Stimulated activated memory B cell treated with anti-CD40 and anti-IgM and Interleukin-4, amounts not matched to agents 10 μg/mL and 1 μg/mL and 100 μg/mL, for 72 hours (primary cell): ENCODE data around the gene REXO1.

Experiments
- ATAC-seq: fragments of 150-1000 bp; cut with Tn5 transposase; 2 replicates; pipeline ENCODE4 v1.10.0; 2021
- H3K27ac Mint-ChIP-seq: one replicate; pipeline ENCODE4 v1.8.0; 2022; ENCODE audit warnings: mild to moderate bottlenecking, mixed read lengths
- H3K27me3 Mint-ChIP-seq: one replicate; pipeline ENCODE4 v1.8.0; 2022; ENCODE audit warnings: mixed read lengths
- H3K36me3 Mint-ChIP-seq: one replicate; pipeline ENCODE4 v1.8.0; 2022; ENCODE audit warnings: mixed read lengths
- H3K4me1 Mint-ChIP-seq: one replicate; pipeline ENCODE4 v1.8.0; 2022; ENCODE audit warnings: mixed read lengths
- H3K4me3 Mint-ChIP-seq: one replicate; pipeline ENCODE4 v1.8.0; 2022; ENCODE audit warnings: mild to moderate bottlenecking, moderate library complexity, mixed read lengths
- H3K9me3 Mint-ChIP-seq: one replicate; pipeline ENCODE4 v1.8.0; 2022; ENCODE audit warnings: mixed read lengths

Gene REXO1

DNA sequence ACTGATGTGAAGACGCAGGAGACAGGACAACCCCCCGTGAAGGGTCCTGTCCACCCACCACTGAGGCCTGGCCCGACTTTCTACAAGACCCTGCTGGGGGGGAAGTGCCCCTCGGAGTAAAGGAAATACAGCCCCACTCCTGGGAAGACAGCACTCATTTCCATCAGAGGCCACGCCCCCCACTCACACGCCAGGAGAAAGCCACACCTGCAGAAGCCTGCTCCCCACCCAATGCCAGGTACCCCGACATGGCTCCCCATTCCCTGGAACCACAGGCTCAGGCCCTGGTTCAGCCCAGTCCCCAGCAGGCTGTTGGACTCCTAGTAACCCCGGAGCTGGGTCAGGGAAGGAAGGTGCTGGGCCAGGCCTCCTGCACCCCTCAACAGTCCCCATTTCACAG is 25.3 kb downstream of the REXO1 start:
- no peaks in the 10 kb centered on the region for H3K27me3 Mint-ChIP-seq
- H3K4me3 Mint-ChIP-seq: no peak overlapping the region
- ATAC-seq: no peak
- no peaks in the 10 kb centered on the region for H3K9me3 Mint-ChIP-seq
- H3K4me1 Mint-ChIP-seq: peaks cover 9% of the 10 kb centered on the region
- H3K27ac Mint-ChIP-seq: no peak overlapping the region
- H3K36me3 Mint-ChIP-seq: peaks cover 52% of the 10 kb centered on the region

GRCh38 chr19:1822210-1822609 is 26.1 kb downstream of the REXO1 start:
- Mint-ChIP-seq H3K27me3 (no peaks in the 10 kb centered on the region), H3K9me3 (no peaks in the 10 kb centered on the region), H3K4me1 (peaks cover 9% of the 10 kb centered on the region), H3K27ac (no peak overlapping the region), H3K36me3 (peaks cover 55% of the 10 kb centered on the region), H3K4me3 (no peak overlapping the region)
- ATAC-seq: no peak

DNA sequence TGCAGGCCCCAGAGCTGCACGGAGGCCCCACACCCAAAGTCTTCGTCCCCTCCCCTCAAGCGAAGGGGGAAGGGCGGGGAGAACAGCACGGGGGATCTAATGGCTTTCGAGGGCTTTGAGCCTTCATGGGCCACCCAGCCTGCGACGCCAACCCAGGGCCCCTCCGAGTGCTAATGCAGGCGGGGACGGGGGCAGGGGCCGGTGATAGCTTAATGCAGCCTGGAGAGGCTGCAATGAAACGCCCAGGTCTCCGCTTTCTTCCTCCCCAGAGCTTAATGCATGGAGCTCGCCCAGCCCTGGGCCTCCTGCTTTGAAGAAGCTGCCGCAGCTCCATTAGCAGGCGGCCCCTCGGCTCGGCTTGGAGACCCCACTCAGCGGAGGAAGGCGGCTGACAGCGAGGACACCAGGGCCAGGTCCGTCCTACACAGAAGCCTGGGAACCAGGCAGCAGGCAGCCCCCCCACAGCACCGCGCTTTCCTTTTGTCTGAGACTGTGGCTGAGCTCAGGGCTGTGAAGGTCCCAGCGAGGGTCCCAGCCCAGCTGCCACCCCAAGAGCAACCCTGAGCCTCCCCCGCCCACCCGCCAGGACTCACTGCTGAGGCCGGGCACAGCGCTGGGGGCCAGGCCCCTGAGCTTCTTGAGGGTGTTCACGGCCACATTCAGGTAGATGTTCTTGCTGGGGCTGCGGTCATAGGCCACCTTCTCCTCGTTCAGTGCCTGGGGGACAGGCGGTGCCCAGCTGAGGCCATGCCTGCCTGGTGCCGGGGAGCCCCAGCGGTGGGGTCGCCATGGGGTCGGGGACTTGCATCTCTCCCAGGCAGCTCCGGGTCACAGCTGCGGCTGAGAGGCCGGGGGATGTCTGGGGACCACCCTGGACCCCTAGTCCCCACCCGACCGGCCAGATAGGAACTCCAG is 28.7 kb downstream of the REXO1 start:
- H3K36me3 Mint-ChIP-seq: peaks cover 65% of the 10 kb centered on the region

GRCh38 chr19:1818549-1819195 is 29.6 kb downstream of the REXO1 start:
- Mint-ChIP-seq H3K4me3 (no peak overlapping the region), H3K9me3 (no peaks in the 10 kb centered on the region), H3K27ac (no peak overlapping the region), H3K36me3 (peaks cover 60% of the 10 kb centered on the region), H3K4me1 (peaks cover 4% of the 10 kb centered on the region), H3K27me3 (no peaks in the 10 kb centered on the region)
- ATAC-seq: no peak

More for the DNA sequence above, 28.7 kb downstream of the REXO1 start:
- Mint-ChIP-seq H3K4me3 (no peak overlapping the region), H3K4me1 (no peaks in the 10 kb centered on the region), H3K27me3 (no peaks in the 10 kb centered on the region), H3K9me3 (no peaks in the 10 kb centered on the region), H3K27ac (no peak overlapping the region)
- ATAC-seq: no peak

DNA sequence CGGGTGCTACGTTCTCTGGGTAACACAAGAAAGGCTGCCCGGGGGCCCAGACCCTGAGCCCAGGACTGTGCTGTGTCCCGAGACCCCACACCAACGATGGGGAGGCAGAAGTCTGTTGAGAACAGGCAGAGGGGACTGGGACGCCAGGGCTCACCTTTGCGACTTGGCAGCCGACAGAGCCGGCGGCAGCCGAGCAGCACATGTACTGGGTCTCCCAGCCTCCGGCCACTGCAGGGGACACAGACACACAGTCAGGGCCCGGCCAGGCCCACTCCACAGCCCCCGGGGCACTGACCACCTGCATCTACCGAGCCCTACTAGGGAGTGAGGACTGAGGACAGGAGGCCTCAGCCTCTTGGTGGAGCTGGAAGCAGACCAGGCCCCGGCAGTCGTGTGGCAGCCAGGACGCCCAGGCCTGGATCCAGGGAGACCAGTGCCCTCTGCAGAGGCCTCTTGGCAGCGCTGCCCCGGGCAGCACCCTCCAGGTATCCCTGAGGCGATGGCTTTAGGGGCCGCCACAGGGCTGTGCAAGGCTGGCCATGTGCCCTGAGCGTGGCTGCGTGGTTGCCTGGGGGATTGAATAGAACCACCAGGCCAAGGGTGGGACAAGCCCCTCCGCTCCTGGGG is 30.6 kb downstream of the REXO1 start:
- Mint-ChIP-seq H3K27me3 (no peaks in the 10 kb centered on the region), H3K27ac (no peak overlapping the region), H3K36me3 (peaks cover 52% of the 10 kb centered on the region), H3K9me3 (no peaks in the 10 kb centered on the region), H3K4me1 (peaks cover 12% of the 10 kb centered on the region), H3K4me3 (no peak overlapping the region)
- no peak for ATAC-seq

- no peaks in the 10 kb centered on the region for H3K9me3 Mint-ChIP-seq
- no peak overlapping the region for H3K4me3 Mint-ChIP-seq
- peaks cover 43% of the 10 kb centered on the region for H3K36me3 Mint-ChIP-seq
- H3K27me3 Mint-ChIP-seq: no peaks in the 10 kb centered on the region
- no peak for ATAC-seq
- H3K4me1 Mint-ChIP-seq: peaks cover 16% of the 10 kb centered on the region
- no peak overlapping the region for H3K27ac Mint-ChIP-seq
Measured at GRCh38 chr19:1816530-1817298, 31.6 kb downstream of the REXO1 start.

GRCh38 chr19:1815605-1816529 is 32.4 kb downstream of the REXO1 start:
- no peaks in the 10 kb centered on the region for H3K27me3 Mint-ChIP-seq
- no peak overlapping the region for H3K27ac Mint-ChIP-seq
- H3K4me1 Mint-ChIP-seq: peaks cover 25% of the 10 kb centered on the region
- H3K36me3 Mint-ChIP-seq: peaks cover 36% of the 10 kb centered on the region
- no peak for ATAC-seq
- no peak overlapping the region for H3K4me3 Mint-ChIP-seq
- H3K9me3 Mint-ChIP-seq: no peaks in the 10 kb centered on the region

DNA sequence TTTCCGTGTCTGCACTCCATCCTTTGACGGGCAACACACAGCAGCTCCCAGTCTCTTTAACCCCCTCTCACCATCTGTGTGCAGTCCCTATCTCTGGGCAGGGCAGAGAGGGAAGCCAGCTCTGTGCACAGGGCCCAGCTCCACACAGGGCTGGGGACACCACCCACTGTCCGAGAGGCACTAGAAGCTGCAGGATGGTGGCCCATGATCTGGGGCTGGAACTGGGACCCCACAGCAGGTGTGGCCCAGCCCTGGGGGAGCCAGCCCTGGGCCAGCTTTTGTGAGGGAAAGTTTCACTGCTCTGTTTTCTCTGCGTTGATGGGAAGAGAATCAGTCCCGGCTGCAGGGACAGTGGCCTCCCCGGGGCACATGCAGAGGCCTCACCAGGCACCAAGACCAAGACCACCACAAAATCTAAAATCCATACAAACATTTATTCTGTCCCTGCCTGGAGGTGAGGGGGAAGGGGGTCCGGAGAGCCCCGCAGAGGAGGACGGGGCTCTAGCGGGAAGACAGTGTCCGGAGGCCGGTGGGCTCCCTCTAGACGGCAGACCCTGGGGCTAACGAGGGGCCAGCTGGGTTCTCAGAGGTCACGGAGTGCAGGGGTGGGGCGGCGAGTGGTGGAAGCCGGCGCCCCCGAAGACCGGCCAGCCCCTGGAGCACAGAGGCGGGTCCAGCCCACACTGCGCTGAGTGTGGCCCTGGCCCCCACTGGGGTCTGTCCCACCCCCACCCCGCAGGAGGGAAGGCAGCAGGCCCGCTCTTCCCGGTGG is 33.3 kb downstream of the REXO1 start:
- Mint-ChIP-seq H3K4me1 (peaks cover 25% of the 10 kb centered on the region), H3K36me3 (peaks cover 29% of the 10 kb centered on the region), H3K27ac (no peak overlapping the region), H3K9me3 (no peaks in the 10 kb centered on the region), H3K27me3 (no peaks in the 10 kb centered on the region), H3K4me3 (no peak overlapping the region)
- no peak for ATAC-seq

GRCh38 chr19:1814391-1814790 is 33.9 kb downstream of the REXO1 start:
- ATAC-seq: no peak
- H3K4me1 Mint-ChIP-seq: peaks cover 25% of the 10 kb centered on the region
- peaks cover 27% of the 10 kb centered on the region for H3K36me3 Mint-ChIP-seq
- H3K9me3 Mint-ChIP-seq: no peaks in the 10 kb centered on the region
- H3K4me3 Mint-ChIP-seq: no peak overlapping the region
- no peak overlapping the region for H3K27ac Mint-ChIP-seq
- no peaks in the 10 kb centered on the region for H3K27me3 Mint-ChIP-seq

- H3K36me3 Mint-ChIP-seq: peaks cover 27% of the 10 kb centered on the region
- H3K27ac Mint-ChIP-seq: peak overlapping the region; percentile 34
- ATAC-seq: no peak
- no peaks in the 10 kb centered on the region for H3K9me3 Mint-ChIP-seq
- no peaks in the 10 kb centered on the region for H3K27me3 Mint-ChIP-seq
- H3K4me3 Mint-ChIP-seq: peak overlapping the region; percentile 88
- peaks cover 25% of the 10 kb centered on the region for H3K4me1 Mint-ChIP-seq
Measured at GRCh38 chr19:1813192-1814182, 34.8 kb downstream of the REXO1 start.

DNA sequence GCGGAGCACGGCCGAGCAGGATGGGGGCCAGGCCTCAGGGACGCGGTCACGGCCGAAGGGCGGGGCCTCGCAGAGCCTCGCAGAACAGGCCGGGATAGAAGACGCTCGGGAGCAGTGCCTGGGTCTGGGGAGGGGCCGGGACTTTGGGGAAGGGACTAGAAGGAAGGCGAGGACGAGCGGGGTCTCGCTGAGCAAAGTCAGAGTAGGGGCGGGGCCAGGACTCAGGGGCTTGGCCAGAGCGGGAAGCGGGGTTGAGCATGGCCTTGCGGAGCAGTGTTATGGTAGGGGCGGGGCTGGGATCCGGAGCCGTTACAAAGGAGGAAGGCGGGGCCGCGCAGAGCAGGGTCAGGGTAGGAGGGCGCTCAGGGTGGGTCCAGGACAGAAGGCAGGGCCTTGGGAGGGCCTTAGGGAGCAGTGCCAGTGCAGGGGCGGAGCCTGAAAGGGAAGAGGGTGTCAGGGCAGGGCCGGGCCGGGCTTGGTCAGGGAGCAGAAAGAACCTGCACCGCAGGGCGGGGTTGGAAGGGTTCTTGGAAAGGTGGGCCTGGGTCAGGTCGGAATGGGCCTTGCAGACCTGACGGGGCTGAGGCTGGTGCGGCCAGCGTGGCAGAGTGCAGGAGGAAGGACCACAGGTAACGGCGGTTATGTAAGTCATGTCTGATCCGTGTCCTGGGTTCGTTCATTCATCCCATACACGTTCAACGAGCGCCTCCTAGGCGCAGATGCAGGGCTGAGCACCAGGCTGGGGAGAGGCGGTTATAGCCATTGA is 35.7 kb downstream of the REXO1 start:
- H3K27me3 Mint-ChIP-seq: no peaks in the 10 kb centered on the region
- ATAC-seq: peak; percentile 93
- no peaks in the 10 kb centered on the region for H3K9me3 Mint-ChIP-seq
- H3K27ac Mint-ChIP-seq: peak overlapping the region; percentile 34
- peaks cover 25% of the 10 kb centered on the region for H3K4me1 Mint-ChIP-seq
- peak overlapping the region; percentile 88 for H3K4me3 Mint-ChIP-seq
- peaks cover 20% of the 10 kb centered on the region for H3K36me3 Mint-ChIP-seq

GRCh38 chr19:1811942-1812425 is 36.3 kb downstream of the REXO1 start, which contains the start of gene ATP8B3:
Gene ATP8B3 (minus strand): TSS chr19:1812276. CDS start chr19:1811736, 540 bp downstream.
- H3K36me3 Mint-ChIP-seq: peaks cover 17% of the 10 kb centered on the region
- no peaks in the 10 kb centered on the region for H3K9me3 Mint-ChIP-seq
- H3K4me3 Mint-ChIP-seq: peak within 1 kb of the TSS; percentile 88
- ATAC-seq: peak; percentile 37
- peaks cover 25% of the 10 kb centered on the region for H3K4me1 Mint-ChIP-seq
- H3K27me3 Mint-ChIP-seq: no peaks in the 10 kb centered on the region
- peak within 1 kb of the TSS; percentile 55 for H3K27ac Mint-ChIP-seq
